GM18511 (cell line): Measurements from ENCODE around the gene ORM2.

ENCODE experiments used
- ATAC-seq: cut with Tn5 transposase; IDR thresholded peaks from one replicate; pipeline ENCODE4 v1.9.1; 2021; ENCODE audit warnings: mild to moderate bottlenecking, moderate library complexity; ENCODE audit not compliant: unreplicated experiment

Gene ORM2

DNA sequence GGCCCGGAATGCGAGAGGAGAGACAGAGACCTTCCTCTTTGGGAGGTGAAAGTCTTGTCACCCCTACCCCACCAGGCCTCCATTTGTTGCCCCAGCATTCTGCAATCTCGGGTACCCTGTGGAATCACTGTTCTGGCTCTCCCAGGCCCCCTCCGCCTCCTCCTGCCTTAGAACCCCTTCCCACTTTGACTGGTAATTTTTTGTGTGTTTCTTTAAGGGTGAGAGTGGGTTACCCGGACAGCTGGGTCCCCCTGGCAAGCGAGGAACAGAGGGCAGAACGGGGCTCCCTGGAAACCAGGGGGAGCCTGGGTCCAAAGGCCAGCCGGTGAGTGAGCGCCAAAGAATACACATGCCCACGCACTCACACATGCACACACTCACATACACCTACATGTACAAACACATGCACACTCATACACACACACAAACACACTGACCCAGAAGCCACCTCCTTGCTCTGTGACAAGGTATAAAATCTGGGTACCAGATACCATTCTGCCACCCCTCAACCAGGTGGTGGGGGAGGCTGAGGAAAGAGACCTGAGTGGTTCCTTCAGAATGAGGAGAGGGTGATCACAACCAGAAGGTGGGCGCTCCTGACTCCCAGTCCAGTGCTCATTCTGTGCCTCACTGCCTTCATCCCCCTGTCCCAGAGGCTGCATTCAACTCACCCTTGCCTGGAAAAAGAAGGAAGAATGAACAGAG is 37.6 kb upstream of the ORM2 start:
- no peak for ATAC-seq

- no peak for ATAC-seq
Observed at GRCh38 chr9:114294664-114295063, 35.0 kb upstream of the ORM2 start.

DNA sequence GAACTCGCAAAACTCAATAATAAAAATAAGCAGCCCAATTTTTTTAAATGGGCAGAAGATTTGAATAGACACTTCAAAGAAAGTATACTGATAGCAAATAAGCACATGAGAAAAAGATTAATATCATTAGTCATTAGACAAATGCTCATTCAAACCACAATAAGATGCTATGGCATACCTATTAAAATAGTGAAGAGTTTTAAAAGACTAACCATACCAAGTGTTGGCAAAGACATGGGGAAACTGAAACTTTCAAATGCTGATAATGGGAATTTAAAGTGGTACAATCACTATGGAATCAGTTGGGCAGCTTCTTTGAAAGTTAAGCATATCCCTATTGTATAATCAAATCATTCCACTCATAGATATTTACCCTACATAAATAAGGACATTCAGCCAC is 33.3 kb upstream of the ORM2 start:
- ATAC-seq = no peak

DNA sequence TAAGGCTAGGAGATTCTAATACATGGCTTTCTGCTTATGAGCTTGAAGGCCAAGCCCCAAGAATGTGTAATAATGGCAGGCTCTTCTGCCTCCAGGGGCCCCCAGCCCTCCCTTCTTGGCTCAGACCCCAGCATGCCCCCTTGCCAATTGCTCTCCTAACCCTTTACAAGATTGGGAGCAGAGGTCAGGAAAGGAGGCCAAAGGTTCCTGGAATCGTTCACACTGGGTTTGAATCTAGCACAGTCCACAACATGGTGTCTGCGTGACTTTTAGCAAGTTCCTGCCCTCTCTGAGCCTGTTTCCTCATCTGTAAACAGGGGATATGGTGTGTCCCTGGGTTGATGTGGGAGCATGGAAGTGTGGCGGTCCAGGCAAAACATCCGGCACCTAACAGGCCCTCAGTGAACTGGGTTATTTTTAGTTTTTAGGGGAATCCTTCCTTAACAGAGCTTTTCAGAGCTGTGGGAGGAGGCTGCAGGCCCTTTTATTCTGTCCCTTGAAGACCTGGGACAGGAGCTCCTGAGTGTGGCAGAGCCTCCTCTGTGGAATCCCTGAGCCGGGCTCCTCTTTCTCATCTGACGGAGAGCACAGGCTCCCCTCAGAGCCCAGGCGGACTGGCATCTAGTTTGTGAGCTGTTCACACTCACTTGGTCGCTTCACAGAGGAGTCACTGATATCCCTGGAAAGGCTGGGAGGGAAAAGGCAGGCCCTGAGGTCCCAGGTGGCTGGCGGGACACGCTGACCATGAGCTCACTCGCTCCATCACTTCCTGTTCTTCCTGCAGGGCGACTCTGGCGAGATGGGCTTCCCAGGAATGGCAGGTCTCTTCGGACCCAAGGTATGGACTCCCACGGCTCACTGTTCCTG is 30.1 kb upstream of the ORM2 start:
- no peak for ATAC-seq

DNA sequence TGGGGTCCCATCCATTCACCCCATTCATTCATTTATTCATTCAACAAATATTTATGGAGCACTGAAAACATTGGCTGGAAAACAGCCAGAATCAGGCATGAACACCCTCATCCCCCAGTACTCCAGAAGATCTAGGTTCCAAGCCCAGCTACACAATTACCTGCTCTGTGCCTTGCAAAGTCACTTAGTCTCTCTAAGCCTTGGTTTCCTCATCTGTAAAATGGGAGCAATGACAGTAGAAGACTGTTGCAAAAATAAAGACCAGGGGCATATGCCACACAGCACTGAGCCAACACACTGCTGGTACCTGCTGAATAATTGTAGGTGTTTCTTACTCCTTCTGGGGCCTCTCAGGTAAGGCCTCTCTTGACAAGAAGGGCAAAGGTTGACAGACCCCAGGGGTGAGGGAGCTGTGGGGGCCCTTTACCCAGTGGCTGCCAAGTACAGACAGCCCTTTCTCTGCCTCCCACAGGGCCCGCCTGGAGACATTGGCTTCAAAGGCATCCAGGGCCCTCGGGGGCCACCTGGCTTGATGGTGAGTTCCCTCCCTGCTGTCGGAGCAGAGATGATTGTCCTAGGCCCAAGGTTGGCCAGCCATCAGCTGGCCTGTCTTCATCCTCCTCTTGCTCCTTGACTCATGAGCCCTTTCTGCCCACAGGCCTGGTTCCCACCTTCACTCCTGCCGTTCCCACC is 29.4 kb upstream of the ORM2 start:
- no peak for ATAC-seq

- ATAC-seq = no peak
Observed at GRCh38 chr9:114300846-114301797, 28.5 kb upstream of the ORM2 start.

- ATAC-seq = no peak
Observed at GRCh38 chr9:114301798-114302565, 27.7 kb upstream of the ORM2 start.

DNA sequence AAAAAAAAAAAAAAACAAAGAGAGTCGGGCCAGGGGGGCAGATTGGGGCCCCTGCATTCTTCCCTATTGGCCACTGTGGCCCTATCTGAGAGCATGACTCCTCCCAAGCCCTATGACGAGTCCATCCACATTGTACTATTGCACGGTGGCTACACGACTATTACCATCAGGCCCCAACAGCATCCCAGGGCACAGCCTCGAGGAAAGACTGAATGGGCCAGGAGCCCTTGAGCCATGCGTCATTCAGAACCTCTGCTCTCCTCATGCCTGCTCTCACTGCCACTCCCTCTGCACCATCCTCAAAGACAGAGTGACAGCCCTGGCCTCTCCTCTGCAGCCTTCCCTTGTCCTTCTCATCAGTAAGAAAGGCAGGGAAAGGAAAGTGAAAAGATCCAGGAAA is 26.9 kb upstream of the ORM2 start:
- no peak for ATAC-seq

DNA sequence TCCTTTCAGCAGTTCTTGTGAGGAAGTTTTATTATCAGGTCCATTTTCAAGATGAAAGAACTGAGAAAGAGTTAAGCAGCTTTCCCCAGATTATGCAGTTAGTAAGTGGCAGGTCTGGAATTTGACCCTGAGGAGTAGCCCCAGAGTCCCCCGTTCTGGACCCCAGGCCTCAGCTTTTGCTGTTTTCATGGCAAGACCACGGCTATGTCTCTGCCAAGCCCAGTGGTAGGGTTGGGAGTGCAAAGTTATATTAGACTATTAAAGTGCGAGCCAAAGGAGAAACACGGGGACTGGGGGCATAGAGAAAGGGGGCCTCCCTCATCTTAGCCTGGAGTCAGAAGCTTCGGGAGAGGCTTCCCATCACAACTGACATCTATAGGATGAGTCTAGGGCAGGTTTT is 26.1 kb upstream of the ORM2 start:
- ATAC-seq = no peak

GRCh38 chr9:114303977-114304376 is 25.7 kb upstream of the ORM2 start:
- no peak for ATAC-seq

DNA sequence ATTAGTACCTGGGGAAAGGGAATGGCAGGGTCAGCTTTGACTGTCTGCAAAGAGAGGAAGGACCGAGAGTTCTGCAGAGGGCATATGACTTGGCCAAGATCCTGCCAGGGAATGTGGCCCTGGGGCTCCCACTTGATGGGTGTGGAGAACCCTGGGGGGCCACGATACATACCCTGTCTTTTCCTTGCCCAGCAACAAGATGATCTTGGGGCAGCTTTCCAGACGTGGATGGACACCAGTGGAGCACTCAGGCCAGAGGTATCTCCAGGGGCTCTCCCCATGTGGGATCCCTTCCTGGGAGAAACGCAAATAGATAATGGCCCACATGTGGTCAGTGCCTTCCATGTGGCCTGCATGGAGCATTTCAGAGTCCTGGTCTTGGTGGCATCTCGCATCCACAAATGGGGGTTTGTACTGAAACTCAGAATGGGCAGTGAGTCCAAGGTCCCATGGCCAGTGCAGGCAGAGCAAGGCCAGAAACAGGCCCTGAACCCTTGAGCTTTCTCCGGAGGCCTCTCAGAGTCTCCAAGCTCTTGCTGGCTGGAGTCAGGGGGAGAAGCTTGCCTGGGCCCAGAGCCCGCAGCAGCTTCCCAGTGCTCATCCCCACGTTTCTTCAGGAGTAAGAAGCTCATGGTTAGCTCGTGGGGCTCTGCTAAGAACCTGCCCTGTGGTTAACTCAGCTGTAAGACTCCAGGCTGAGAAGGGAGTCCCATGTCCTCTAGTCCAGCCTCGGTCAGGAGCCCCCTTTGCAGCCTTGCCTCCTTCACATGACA is 25.1 kb upstream of the ORM2 start:
- no peak for ATAC-seq

GRCh38 chr9:114307899-114308267 is 21.8 kb upstream of the ORM2 start:
- no peak for ATAC-seq

- no peak for ATAC-seq
Observed at GRCh38 chr9:114308361-114308950, 21.2 kb upstream of the ORM2 start.

DNA sequence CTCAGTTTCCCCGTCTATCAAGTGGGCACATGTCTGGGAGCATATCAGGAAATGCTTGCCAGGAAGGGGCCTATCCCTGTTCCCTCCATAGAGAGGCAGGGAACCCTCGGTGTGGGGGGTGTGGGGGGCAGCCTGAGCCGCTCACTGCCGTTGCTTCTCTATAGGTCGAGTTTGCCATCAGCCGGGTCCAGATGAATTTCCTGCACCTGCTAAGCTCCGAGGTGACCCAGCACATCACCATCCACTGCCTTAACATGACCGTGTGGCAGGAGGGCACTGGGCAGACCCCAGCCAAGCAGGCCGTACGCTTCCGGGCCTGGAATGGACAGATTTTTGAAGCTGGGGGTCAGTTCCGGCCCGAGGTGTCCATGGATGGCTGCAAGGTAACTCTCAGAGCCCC is 20.6 kb upstream of the ORM2 start:
- no peak for ATAC-seq

GRCh38 chr9:114310471-114311450 is 18.9 kb upstream of the ORM2 start:
- ATAC-seq = no peak

- ATAC-seq = no peak
Observed at GRCh38 chr9:114311571-114312512, 17.8 kb upstream of the ORM2 start.

DNA sequence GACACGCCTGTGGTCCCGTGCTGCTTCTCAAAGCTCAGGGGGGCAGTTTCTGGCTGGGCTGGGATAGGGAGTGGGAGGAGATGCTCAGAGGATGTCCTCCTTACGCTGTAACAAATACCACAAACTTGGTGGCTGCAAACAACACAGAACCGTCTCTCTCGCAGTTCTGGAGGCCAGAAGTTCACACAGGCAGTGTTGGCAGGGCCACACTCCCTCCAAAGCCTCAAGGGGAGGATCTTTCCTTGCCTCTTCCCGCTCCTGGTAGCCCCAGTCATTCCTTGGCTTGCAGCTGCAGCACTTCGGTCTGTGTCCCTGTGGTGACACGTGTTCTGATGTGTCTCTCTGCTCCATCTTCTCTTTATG is 17.2 kb upstream of the ORM2 start:
- no peak for ATAC-seq
